ENCODE measurements around the gene TECPR2.
"Not testable (repeated sequence)": the region's sequence is repeated elsewhere in the genome, so short reads cannot be mapped to it uniquely, and the experiment has no call there.

Gene TECPR2

DNA sequence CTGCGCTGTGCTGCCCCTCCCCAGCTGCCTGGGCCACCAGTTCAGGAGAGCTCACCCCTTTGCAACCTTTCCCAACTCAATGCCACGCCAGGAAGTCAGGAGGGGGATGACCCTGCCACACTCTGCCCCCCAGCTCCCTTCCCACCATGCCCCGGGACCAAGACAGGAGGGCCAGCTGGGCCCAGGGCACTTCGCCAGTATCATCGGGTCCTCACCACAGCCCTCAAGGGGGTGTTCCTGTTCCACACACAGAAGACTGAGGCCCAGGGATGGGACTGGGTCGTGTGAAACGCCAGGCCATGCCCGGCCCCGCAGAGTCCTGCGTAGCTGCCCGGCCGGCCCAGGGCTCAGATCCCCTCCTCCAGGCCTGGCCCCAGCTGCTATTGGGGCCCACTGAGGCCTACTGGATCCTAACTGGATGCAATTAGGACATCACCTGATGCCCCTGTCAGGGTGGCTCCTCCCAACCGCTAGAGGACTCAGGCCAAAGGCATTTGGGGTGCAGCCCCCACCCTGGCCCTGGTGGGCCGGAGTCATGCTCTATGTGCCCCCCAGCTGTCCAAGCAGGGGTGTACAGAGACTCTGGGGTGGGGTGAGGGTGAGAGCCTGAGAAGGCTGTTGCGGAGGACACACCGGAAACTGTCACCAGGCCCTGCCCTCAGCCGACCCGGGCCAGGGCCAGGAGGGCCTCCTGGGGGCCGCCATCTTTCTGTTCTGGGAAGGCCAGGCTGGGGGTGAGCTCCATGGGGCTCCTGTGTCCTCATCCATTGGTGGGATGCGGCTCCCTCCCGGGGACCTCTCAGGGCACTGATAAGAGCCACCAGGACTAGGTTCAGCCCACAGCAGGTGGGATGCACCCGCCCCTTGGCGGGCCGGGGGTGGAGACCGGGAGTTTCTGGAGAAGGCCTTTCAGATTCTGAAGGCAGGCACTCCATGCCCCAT lies 176.1 kb downstream of the TECPR2 start:
- no peak for DNase-seq

DNA sequence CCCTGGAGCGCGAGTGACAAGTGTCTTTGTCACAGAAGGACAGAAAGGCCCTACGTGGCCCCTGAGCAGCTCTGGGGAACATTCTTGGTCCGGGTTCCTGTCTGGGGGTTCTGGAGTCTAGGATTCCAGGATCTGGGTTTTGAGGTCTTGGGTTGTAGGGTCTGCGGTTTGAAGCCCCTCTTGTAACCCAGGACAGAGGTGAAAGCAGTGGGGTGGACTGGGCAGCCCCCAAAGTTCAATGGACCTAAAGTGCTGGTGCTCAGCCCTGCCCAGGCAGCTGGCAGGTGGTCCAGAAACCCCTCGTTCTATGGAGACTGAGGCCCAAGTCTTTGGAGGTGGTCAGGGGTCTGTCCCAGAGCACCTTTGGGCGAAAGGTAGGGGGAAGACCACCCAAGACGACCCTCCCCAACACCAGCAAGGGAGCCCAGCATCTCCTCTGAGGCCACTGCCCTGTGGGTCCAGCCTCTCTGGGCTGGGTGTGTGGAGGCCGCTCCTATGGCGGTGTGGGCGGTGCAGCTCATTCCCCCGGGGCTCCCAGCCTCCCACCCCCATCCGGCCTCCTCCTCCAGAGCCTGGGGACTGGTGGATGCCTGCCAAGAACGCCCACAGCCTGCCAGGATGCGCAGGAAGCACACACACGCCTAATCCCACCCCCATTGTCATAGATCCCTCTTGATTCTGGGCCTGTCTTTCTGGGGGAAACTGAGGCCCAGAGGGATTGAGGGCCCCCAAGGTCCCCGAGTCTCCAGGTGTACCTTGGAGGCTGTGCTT lies 177.0 kb downstream of the TECPR2 start:
- no peak for DNase-seq

DNA sequence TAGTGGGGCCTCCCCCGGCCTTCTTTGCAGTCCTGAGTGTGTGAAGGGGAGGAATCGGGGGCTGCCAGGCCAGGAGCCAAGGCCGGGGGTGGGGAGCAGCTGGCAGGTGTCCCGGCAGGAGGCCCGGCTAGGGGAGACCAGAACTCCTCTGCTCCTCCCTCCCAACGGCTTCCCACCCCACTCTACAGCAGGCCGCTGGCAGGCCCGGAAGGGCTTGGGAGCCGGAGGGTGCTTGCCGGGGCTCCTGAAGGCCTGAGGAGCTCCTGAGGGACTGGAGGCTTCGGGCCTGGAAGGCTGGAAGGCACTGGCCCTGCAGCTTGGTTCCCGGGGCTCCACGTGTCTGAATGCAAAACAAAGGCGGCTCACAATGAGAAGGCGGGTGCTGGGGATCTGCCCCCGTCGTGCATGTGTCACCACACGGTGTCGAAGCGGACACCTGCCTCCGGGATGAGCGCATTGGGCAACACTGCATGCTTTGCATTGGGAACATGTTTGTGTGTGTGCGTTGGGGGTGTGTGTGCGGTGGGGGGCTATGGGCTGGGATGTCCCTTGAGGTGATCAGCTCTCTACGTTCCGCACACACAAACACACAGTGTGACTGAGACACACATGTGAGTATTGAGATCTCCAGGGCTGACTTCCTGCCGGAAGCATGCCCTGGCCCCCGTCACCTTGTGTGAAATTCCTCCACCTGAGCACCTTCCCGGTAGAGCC lies 177.7 kb downstream of the TECPR2 start:
- DNase-seq, result no peak

DNA sequence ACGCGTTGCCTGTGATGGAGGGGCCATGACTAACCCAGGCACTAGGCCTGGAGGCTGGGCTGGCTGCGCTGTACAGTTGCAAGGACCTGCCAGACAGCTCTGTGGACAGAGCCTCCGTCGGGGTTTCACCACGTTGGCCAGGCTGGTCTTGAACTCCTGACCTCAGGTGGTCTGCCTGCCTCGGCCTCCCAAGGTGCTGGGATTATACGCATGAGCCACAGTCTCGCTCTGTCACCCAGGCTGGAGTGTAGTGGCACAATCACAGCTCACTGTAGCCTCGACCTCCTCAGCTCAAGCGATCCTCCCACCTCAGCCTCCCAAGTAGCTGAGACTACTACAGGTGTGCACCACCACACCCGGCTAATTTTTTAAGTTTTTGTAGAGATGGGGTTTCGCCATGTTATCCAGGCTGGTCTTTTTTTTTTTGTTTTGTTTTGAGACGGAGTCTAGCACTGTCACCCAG lies 178.3 kb downstream of the TECPR2 start:
- DNase-seq, result not testable (repeated sequence)

DNA sequence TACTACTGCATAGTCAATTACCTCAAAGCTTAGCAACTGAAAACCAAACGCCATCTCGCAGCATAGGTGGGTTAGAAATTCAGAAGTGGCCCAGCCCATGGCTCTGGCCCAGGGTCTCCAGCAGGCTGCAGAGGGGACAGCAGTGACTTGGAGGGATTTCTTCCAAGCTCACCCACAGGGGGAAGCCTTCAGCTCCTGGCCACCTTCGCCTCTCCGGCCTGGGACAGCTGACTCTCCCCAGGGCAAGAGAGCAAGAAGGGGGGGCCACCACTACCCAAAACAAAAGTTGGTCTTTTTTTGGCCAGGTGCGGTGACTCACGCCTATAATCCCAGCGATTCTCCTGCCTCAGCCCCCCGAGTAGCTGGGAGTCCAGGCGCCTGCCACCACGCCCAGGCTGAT lies 179.0 kb downstream of the TECPR2 start:
- no peak for DNase-seq

DNA sequence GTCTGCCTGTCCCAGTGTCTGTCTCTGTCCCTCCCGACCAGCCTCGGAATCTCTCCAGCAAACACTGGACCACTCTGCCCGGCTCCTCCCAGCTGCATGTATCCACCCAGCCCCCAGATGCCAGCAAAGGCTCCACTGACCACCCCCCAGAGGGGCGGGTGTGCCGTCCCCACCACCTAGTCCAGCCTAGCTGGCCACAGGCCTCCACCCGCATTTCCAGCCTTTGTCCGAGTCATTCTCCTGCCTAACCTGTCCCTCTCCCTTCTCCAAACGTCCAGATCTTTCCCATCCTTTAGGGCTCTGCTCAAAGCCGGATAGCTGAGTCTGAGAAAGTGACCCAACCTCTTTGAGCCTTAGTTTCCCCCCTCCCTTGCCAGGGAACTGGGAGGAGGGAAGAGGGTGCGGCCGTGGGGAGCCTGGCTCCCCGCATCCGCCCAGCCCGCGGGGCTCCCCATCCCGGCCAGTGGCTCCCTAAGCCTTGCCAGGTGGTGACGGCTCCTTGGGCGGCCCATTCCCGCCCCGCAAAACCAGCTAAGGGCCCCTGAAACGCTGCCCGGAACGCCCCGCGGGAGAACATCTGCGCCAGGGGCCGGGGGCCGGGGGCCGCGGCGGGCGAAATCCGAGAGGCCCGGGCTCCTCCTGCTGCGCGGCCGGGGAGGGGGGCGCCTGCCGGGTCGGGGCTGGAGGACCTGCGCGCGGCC lies 181.5 kb downstream of the TECPR2 start:
- DNase-seq, result no peak

DNA sequence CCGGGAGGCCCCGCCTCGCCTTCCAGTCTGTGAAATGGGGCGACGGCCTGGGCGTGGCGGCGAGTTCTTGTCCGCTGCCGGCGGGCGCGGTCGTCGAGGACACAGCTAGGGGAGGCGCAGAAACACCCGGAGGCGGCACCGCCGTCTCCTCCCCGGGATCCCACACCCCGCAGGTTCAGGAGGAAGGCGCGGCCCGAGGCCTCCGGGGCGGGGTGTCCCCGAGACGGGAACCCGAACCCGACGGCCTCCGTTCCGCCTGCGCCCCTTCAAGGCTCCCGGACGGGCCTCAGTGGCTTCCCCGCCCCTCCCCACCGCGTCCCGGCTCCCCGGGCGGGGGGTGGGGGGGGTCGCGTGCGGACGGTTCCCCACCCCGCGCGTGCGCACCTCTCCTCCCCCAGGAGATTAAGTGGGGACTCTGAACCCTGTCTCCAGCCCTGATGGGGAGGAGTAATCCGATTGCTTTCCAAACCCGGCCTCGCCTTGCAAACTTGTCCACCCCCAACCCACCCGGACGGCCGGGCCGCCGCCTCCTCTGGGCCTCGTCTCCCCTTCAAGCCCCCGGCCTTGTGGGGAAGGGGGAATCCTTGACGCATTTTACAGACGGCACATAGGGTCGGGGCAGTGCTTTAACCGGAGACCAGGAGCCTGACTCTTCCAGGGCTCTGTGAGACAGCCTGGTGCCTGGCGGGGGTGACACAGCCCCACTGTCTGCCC lies 182.2 kb downstream of the TECPR2 start:
- DNase-seq, result peak; percentile 42

DNA sequence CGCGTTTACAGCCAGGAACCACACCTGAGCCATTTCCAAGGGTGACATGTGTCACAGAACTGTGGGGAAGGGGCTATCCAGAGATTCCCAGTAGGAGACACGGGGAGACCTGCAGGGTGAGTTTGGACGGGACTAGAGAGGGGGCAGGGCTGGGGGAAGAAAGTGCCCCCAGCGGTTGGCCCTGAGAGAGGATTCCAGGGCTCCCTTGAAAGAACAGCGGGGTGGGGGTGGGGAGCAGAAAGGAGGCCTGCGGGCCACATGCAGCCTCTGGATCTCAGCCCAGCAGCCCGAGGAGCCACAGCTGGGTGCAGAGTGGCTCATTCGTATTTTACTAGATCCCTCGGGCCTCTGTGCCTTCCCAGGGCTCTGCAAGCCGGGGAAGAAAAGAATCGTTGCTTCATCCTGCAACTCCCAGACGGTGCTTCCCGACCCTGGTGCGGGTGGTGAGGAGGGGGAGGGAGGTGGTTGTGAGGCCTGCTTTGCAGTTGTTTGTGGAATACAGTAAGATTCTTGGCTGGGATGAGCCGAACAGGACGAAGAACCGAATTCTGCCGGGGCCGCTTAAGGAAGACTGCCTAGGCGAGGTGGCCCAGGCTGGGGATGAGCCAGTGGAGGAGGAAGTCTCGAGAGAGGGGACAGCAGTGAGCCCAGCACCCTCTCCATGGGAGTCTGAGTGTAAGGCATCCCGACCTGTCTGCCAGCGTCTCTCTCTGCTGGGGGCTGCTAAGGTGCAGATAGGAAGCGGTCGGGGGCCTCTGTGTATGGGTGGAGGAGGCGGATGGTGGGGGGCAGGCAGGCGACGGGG lies 182.9 kb downstream of the TECPR2 start:
- no peak for DNase-seq

DNA sequence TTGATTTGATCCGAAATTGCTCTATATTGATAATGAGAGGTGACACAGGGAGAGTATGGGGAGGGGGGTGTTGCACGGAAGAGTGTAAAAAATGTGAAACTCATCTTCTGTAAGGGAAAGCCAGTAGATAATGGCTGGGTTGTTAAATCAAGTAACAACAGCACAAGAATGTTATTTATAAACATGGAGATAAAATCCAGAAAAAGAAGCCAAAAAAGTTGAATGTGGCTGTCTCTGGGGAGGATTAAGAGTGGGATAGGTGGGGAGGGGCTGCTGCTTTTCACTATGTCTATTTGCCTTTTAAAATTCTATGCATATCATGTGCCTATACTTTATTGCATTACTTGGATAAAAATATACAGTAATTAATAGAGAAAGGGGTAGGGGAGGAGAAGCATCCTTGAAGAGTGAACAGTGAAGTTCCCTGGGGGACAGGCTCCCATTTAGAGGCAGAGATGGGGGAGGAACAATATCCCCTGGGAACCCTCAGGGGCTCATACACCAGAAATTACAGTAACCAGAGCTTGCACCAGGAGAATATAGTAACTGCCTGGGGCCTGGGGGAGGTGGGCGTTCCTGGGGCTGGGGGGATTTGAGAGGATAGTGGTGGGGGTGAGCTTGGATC lies 186.0 kb downstream of the TECPR2 start:
- DNase-seq, result no peak

DNA sequence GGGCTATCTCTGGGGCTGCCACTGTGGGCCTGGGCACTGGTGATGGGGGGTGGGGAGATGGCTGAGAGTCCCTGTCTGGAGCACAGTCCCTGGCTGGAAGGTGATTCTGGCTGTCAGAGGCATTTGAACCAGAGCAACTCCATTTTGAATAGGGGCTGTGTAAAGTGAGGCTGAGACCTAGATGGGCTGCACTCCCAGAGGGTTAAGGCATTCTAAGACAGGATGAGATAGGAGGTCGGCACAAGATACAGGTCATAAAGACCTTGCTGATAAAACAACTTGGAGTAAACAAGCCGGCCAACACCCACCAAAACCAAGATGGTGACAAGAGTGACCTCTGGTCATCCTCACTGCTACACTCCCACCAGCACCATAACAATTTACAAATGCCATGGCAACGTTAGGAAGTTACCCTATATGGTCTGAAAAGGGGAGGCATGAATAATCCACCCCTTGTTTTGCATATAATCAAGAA lies 188.2 kb downstream of the TECPR2 start:
- not testable (repeated sequence) for DNase-seq
